Spleen (tissue), 11 donors: ENCODE data around the gene CAMK2G. TPM values are rescaled to one million over a fixed set of nuclear protein-coding genes. Genes with fewer than 3 reads are reported as not detected.
A peak's percentile ranks its signal among the peaks of the same experiment; 100 is the strongest.
"Not testable (repeated sequence)": the region's sequence is repeated elsewhere in the genome, so short reads cannot be mapped to it uniquely, and the experiment has no call there.

Experiments used
- DNase-seq: peaks from one replicate; pipeline ENCODE4 v3.0.0-alpha.2; 2020
- H3K27ac ChIP-seq, 8 donors: fragments of 200-600 bp; sonication (generic) in 7 of 8; 1 replicate in 4 of 8; 2 replicates in 4 of 8; pipeline versions ENCODE4 v1.5.0 to v1.8.0; 2016 to 2021; ENCODE audit warnings: inconsistent platforms in 4 of 8, mild to moderate bottlenecking in 4 of 8, moderate library complexity in 1 of 8
- H3K27me3 ChIP-seq, 7 donors: fragments of 200-600 bp; sonication (generic) in 6 of 7; replicated peaks in 1 of 7; 1 replicate in 4 of 7; 2 replicates in 3 of 7; pipeline versions ENCODE4 v1.5.0 to v1.8.0; 2016 to 2021; ENCODE audit warnings: inconsistent platforms in 3 of 7, mild to moderate bottlenecking in 1 of 7
- H3K36me3 ChIP-seq, 6 donors: fragments of 200-600 bp; sonication (generic) in 5 of 6; 1 replicate in 4 of 6; 2 replicates in 2 of 6; pipeline versions ENCODE4 v1.5.0 to v1.8.0; 2016 to 2021; ENCODE audit warnings: inconsistent platforms in 2 of 6
- H3K4me1 ChIP-seq, 6 donors: fragments of 200-600 bp; sonication (generic) in 5 of 6; 1 replicate in 3 of 6; 2 replicates in 3 of 6; pipeline versions ENCODE4 v1.5.0 to v1.8.0; 2016 to 2021; ENCODE audit warnings: inconsistent platforms in 3 of 6
- H3K4me3 ChIP-seq, 8 donors: fragments of 200-600 bp; sonication (generic) in 7 of 8; 1 replicate in 4 of 8; 2 replicates in 4 of 8; pipeline versions ENCODE4 v1.5.0 to v1.8.0; 2016 to 2021; ENCODE audit warnings: inconsistent platforms in 4 of 8, mild to moderate bottlenecking in 4 of 8, moderate library complexity in 2 of 8
- H3K9me3 ChIP-seq, 8 donors: fragments of 200-600 bp; sonication (generic) in 7 of 8; 1 replicate in 4 of 8; 2 replicates in 4 of 8; pipeline versions ENCODE4 v1.5.0 to v1.8.0; 2016 to 2021; ENCODE audit warnings: inconsistent platforms in 4 of 8
- CTCF ChIP-seq, 11 experiments: fragments of 200-600 bp in 7 of 11; fragments of 450-650 bp in 4 of 11; sonication (generic) in 4 of 11; IDR thresholded peaks in 8 of 11; conservative IDR thresholded peaks in 3 of 11; 1 replicate in 7 of 11; 2 replicates in 4 of 11; pipeline versions ENCODE4 v1.4.0 to v1.8.0; 2016 to 2021; ENCODE audit warnings: antibody characterized with exemption in 11 of 11, inconsistent platforms in 4 of 11, mild to moderate bottlenecking in 1 of 11
- POLR2A ChIP-seq, 3 donors: fragments of 450-650 bp; IDR thresholded peaks; one replicate each; pipeline ENCODE4 v1.5.1; 2017; ENCODE audit warnings: antibody characterized with exemption in 3 of 3, mild to moderate bottlenecking in 1 of 3
- POLR2AphosphoS5 ChIP-seq, 3 donors: sonication (generic); formaldehyde crosslinking; IDR thresholded peaks; one replicate each; pipeline ENCODE4 v1.5.1; 2017; ENCODE audit warnings: antibody characterized with exemption in 3 of 3
- WGBS, 5 donors: extraction: QIAGEN DNeasy Blood & Tissue Kit in 3 of 5; methylation state at CpG; one replicate each; pipeline versions ENCODE4 v1.1.5 to v1.1.7; 2013 to 2018; 5-methylcytosine and 5-hydroxymethylcytosine counted together
- intact Hi-C: fragments of 100-400 bp; cut with DNase I; formaldehyde crosslinking; loops from one replicate; pipeline ENCODE4 v1.15.0; 2023; ENCODE audit warnings: low total_unique reads
- polyA plus RNA-seq, 3 donors: library from polyadenylated mRNA; stranded (reverse); fragments of 200-250 nt; gene quantifications; one replicate each; pipeline ENCODE4 v1.2.1, GENCODE V29; 2013
- total RNA-seq, 7 donors: library from RNA; depleted of rRNA in 3 of 7; stranded (reverse); fragments of >200 nt in 3 of 7; fragmentation: NEBNext Ultra II Directional in 4 of 7; extraction: Animal tissue kit (Norgen Biotek cat#: 25700) in 4 of 7; gene quantifications; one replicate each; pipeline versions ENCODE4 v1.1.0 to v1.2.1, GENCODE V29; 2016 to 2021
- donor health status: healthy with polysubstance abuse.
- donor health status: DM: no; HTN: no; CAD: no; lungs with moderate emphysema.
- donor health status: DM: no; HTN: no; CAD: no.
- donor health status: Bipolar disorder and iron deficiency.
- donor health status: healthy.
- donor health status: DM: no; HTN: no; CAD: no.
- donor health status: DM: yes; HTN: yes; CAD: no.

Gene CAMK2G
- total and polyA plus RNA-seq, 10 donors, result 10.4 to 55.2 (median 43.9) TPM

GRCh38 chr10:73791871-73792400 lies 82.4 kb downstream of the CAMK2G start:
- WGBS, 5 donors, result 90 to 94% (median 92%) methylated on average over 19 to 26 of the region's 26 CpGs
- Histone ChIP-seq H3K27me3 (no peaks in the 10 kb centered on the region), H3K27ac (no peak overlapping the region), H3K9me3 (no peaks in the 10 kb centered on the region), H3K4me1 (peaks cover 9 to 25% (median 21%) of the 10 kb centered on the region in 6 donors), H3K36me3 (peaks cover 11 to 91% (median 81%) of the 10 kb centered on the region in 6 donors), H3K4me3 (no peak overlapping the region)
- DNase-seq, result no peak
- peak in 1 of 3 donors; percentile 50 for TF ChIP-seq POLR2AphosphoS5 (IDR thresholded peaks at IDR 0.05)
- no peak for TF ChIP-seq POLR2A (IDR thresholded peaks at IDR 0.05)
- intact Hi-C loops, result no loop called here

GRCh38 chr10:73790886-73791625 lies 83.3 kb downstream of the CAMK2G start:
- H3K27ac ChIP-seq, result no peak overlapping the region
- TF ChIP-seq POLR2A (IDR thresholded peaks at IDR 0.05) (no peak), CTCF (IDR thresholded peaks at IDR 0.05 in 8 of 11, conservative IDR thresholded peaks at IDR 0.05 in 3 of 11) (no peak), POLR2AphosphoS5 (IDR thresholded peaks at IDR 0.05) (no peak)
- no peaks in the 10 kb centered on the region for H3K9me3 ChIP-seq
- 91 to 96% (median 94%) methylated on average over 21 to 22 of the region's 22 CpGs for WGBS, 5 donors
- no peaks in the 10 kb centered on the region for H3K27me3 ChIP-seq
- no peak overlapping the region for H3K4me3 ChIP-seq
- DNase-seq, result no peak
- H3K36me3 ChIP-seq, result peaks cover 11 to 82% (median 72%) of the 10 kb centered on the region in 6 donors
- H3K4me1 ChIP-seq, result peaks cover 15 to 33% (median 29%) of the 10 kb centered on the region in 6 donors
- intact Hi-C loops, result no loop called here

GRCh38 chr10:73789659-73790055 lies 84.7 kb downstream of the CAMK2G start:
- WGBS, 5 donors, result 89 to 96% (median 93%) methylated on average over 10 of the region's 10 CpGs
- no peaks in the 10 kb centered on the region for H3K27me3 ChIP-seq
- H3K27ac ChIP-seq, result no peak overlapping the region
- H3K4me3 ChIP-seq, result no peak overlapping the region
- intact Hi-C loops, result no loop called here
- H3K9me3 ChIP-seq, result no peaks in the 10 kb centered on the region
- peaks cover 20 to 41% (median 35%) of the 10 kb centered on the region in 6 donors for H3K4me1 ChIP-seq
- H3K36me3 ChIP-seq, result peaks cover 11 to 68% (median 60%) of the 10 kb centered on the region in 6 donors
- DNase-seq, result no peak
- TF ChIP-seq CTCF (IDR thresholded peaks at IDR 0.05 in 8 of 11, conservative IDR thresholded peaks at IDR 0.05 in 3 of 11) (no peak), POLR2AphosphoS5 (IDR thresholded peaks at IDR 0.05) (no peak), POLR2A (IDR thresholded peaks at IDR 0.05) (no peak)

GRCh38 chr10:73788864-73789658 lies 85.3 kb downstream of the CAMK2G start:
- WGBS, 5 donors, result 85 to 97% (median 94%) methylated on average over 16 to 17 of the region's 17 CpGs
- Histone ChIP-seq H3K36me3 (peaks cover 11 to 62% (median 54%) of the 10 kb centered on the region in 6 donors), H3K27ac (no peak overlapping the region), H3K27me3 (no peaks in the 10 kb centered on the region), H3K4me1 (peaks cover 21 to 47% (median 41%) of the 10 kb centered on the region in 6 donors), H3K4me3 (no peak overlapping the region), H3K9me3 (no peaks in the 10 kb centered on the region)
- DNase-seq, result no peak
- intact Hi-C loops, result no loop called here
- TF ChIP-seq POLR2AphosphoS5 (IDR thresholded peaks at IDR 0.05), result no peak
- no peak for TF ChIP-seq POLR2A (IDR thresholded peaks at IDR 0.05)
- TF ChIP-seq CTCF (IDR thresholded peaks at IDR 0.05 in 8 of 11, conservative IDR thresholded peaks at IDR 0.05 in 3 of 11), result no peak

GRCh38 chr10:73787031-73787800 lies 87.1 kb downstream of the CAMK2G start:
- WGBS, 5 donors, result 87 to 95% (median 90%) methylated on average over 21 of the region's 21 CpGs
- DNase-seq, intact Hi-C loops, H3K9me3 ChIP-seq, H3K27me3 ChIP-seq: not testable (repeated sequence)
- Histone ChIP-seq H3K4me3 (peak overlapping the region in 7 of 8 donors; percentile 73 to 98 (median 93)), H3K4me1 (peaks cover 33 to 65% (median 60%) of the 10 kb centered on the region in 6 donors), H3K27ac (peak overlapping the region in 1 of 8 donors; percentile 98), H3K36me3 (peaks cover 6 to 53% (median 35%) of the 10 kb centered on the region in 6 donors)
